ENCODE measurements around the gene MDN1.
"Not testable (repeated sequence)": the region's sequence is repeated elsewhere in the genome, so short reads cannot be mapped to it uniquely, and the experiment has no call there.

MDN1 gene

GRCh38 chr6:89826029-89826528 is 6.5 kb upstream of the MDN1 start:
- Histone ChIP-seq H3K4me1 (ENCODE audit: low read length) (no peaks in the 10 kb centered on the region), H3K27ac (ENCODE audit: low read length) (no peak overlapping the region), H3K4me3 (ENCODE audit: low read length) (no peak overlapping the region), H3K9me2 (replicated peaks; ENCODE audit: insufficient read depth, low read length) (no peaks in the 10 kb centered on the region), H2AFZ (ENCODE audit: low read length) (no peak overlapping the region), H3F3A (ENCODE audit: insufficient read depth, low read length) (peaks cover 7% of the 10 kb centered on the region), H3K4me2 (ENCODE audit: low read depth, low read length) (no peak overlapping the region), H4K20me1 (ENCODE audit: insufficient read depth, low read length) (no peaks in the 10 kb centered on the region), H3K79me2 (ENCODE audit: low read length) (peaks cover 13% of the 10 kb centered on the region), H3K27me3 (replicated peaks; ENCODE audit: insufficient read depth, low read length) (no peaks in the 10 kb centered on the region), H3K9ac (ENCODE audit: low read length) (no peak overlapping the region), H3K9me3 (replicated peaks; ENCODE audit: insufficient read depth, low read length) (no peaks in the 10 kb centered on the region), H3K36me3 (replicated peaks; ENCODE audit: insufficient read depth, low read length) (no peaks in the 10 kb centered on the region)
- no peak for DNase-seq
- TF ChIP-seq EZH2phosphoT487 (IDR thresholded peaks at IDR 0.05; ENCODE audit: low read length) (no peak), EZH2 (optimal IDR thresholded peaks at IDR 0.05; ENCODE audit: low read depth, low read length) (no peak), CTCF (IDR thresholded peaks at IDR 0.05; ENCODE audit: low read length) (no peak)

DNA sequence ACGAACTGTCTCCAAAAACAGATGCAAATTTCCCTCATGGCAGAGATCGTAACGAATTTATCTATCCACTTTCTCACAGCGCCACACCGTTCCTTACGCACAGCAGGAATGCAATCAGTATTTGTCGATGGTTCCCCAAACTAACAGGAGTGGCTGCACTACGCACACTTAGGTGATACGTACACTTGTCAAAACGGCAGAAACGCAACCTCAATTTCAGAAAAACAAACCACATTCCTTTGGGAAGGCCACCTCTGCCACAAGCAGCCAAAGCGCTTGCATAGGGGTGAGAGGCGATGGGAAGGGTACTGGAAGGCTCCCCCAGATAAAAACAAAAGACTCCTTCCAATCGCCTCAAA is 638 bp downstream of the MDN1 start:
- Histone ChIP-seq H3K9me3 (replicated peaks; ENCODE audit: insufficient read depth, low read length) (no peaks in the 10 kb centered on the region), H3K4me1 (ENCODE audit: low read length) (peaks cover 6% of the 10 kb centered on the region; the same call in 1 of the 2 replicates), H3K79me2 (ENCODE audit: low read length) (peaks cover 59% of the 10 kb centered on the region), H3K4me3 (ENCODE audit: low read length) (peak overlapping the region; percentile 77), H3K9me2 (replicated peaks; ENCODE audit: insufficient read depth, low read length) (no peaks in the 10 kb centered on the region), H4K20me1 (ENCODE audit: insufficient read depth, low read length) (peaks cover 14% of the 10 kb centered on the region; the same call in 1 of the 2 replicates), H3K9ac (ENCODE audit: low read length) (peak overlapping the region; percentile 78), H3K36me3 (replicated peaks; ENCODE audit: insufficient read depth, low read length) (no peaks in the 10 kb centered on the region), H2AFZ (ENCODE audit: low read length) (peak overlapping the region; percentile 49; the same call in 1 of the 2 replicates), H3K4me2 (ENCODE audit: low read depth, low read length) (peak overlapping the region; percentile 71), H3F3A (ENCODE audit: insufficient read depth, low read length) (peaks cover 10% of the 10 kb centered on the region), H3K27me3 (replicated peaks; ENCODE audit: insufficient read depth, low read length) (no peaks in the 10 kb centered on the region), H3K27ac (ENCODE audit: low read length) (peak overlapping the region; percentile 84)
- TF ChIP-seq EZH2 (optimal IDR thresholded peaks at IDR 0.05; ENCODE audit: low read depth, low read length): no peak
- TF ChIP-seq CTCF (IDR thresholded peaks at IDR 0.05; ENCODE audit: low read length): 0 out of 2 replicates have a peak, but pooled peaks have one; percentile 3
- TF ChIP-seq EZH2phosphoT487 (IDR thresholded peaks at IDR 0.05; ENCODE audit: low read length): no peak
- peak; percentile 34 for DNase-seq

GRCh38 chr6:89817481-89817880 is 2.1 kb downstream of the MDN1 start:
- no peak overlapping the region for H3K9ac ChIP-seq (ENCODE audit: low read length)
- peaks cover 74% of the 10 kb centered on the region for H3K79me2 ChIP-seq (ENCODE audit: low read length)
- no peak for TF ChIP-seq CTCF (IDR thresholded peaks at IDR 0.05; ENCODE audit: low read length)
- TF ChIP-seq EZH2phosphoT487 (IDR thresholded peaks at IDR 0.05; ENCODE audit: low read length): no peak
- no peak for TF ChIP-seq EZH2 (optimal IDR thresholded peaks at IDR 0.05; ENCODE audit: low read depth, low read length)
- peaks cover 10% of the 10 kb centered on the region for H3F3A ChIP-seq (ENCODE audit: insufficient read depth, low read length)
- H3K4me3 ChIP-seq (ENCODE audit: low read length): no peak overlapping the region
- H3K4me2 ChIP-seq (ENCODE audit: low read depth, low read length): peak overlapping the region; percentile 71; the same call in 1 of the 2 replicates
- H2AFZ ChIP-seq (ENCODE audit: low read length): no peak overlapping the region
- peaks cover 6% of the 10 kb centered on the region; the same call in 1 of the 2 replicates for H3K4me1 ChIP-seq (ENCODE audit: low read length)
- H3K27ac ChIP-seq (ENCODE audit: low read length): no peak overlapping the region
- H3K9me3 ChIP-seq (replicated peaks; ENCODE audit: insufficient read depth, low read length): no peaks in the 10 kb centered on the region
- H4K20me1 ChIP-seq (ENCODE audit: insufficient read depth, low read length): peaks cover 14% of the 10 kb centered on the region; the same call in 1 of the 2 replicates
- H3K36me3 ChIP-seq (replicated peaks; ENCODE audit: insufficient read depth, low read length): no peaks in the 10 kb centered on the region
- DNase-seq: no peak
- no peaks in the 10 kb centered on the region for H3K27me3 ChIP-seq (replicated peaks; ENCODE audit: insufficient read depth, low read length)
- H3K9me2 ChIP-seq (replicated peaks; ENCODE audit: insufficient read depth, low read length): no peaks in the 10 kb centered on the region

- not testable (repeated sequence) for H3K36me3 ChIP-seq (replicated peaks; ENCODE audit: insufficient read depth, low read length); H3K9me3 ChIP-seq (replicated peaks; ENCODE audit: insufficient read depth, low read length); H3K9ac ChIP-seq (ENCODE audit: low read length); H2AFZ ChIP-seq (ENCODE audit: low read length); H3K4me3 ChIP-seq (ENCODE audit: low read length); H3K9me2 ChIP-seq (replicated peaks; ENCODE audit: insufficient read depth, low read length); H3F3A ChIP-seq (ENCODE audit: insufficient read depth, low read length); H3K27me3 ChIP-seq (replicated peaks; ENCODE audit: insufficient read depth, low read length); H3K4me2 ChIP-seq (ENCODE audit: low read depth, low read length); H3K4me1 ChIP-seq (ENCODE audit: low read length); H3K27ac ChIP-seq (ENCODE audit: low read length); DNase-seq
- H4K20me1 ChIP-seq (ENCODE audit: insufficient read depth, low read length): peaks cover 14% of the 10 kb centered on the region; the same call in 1 of the 2 replicates
- H3K79me2 ChIP-seq (ENCODE audit: low read length): peaks cover 98% of the 10 kb centered on the region
Observed at GRCh38 chr6:89813422-89813821, 6.2 kb downstream of the MDN1 start.
